Panc1 (cell line): ENCODE measurements around the gene UST. TPM values are rescaled to one million over a fixed set of nuclear protein-coding genes. Genes with fewer than 3 reads are reported as not detected.

Experiments
- ATAC-seq: fragments of 200-7000 bp; cut with Tn5 transposase; 2 replicates; pipeline ENCODE4 v1.9.1; 2020; ENCODE audit warnings: mild to moderate bottlenecking, moderate library complexity
- BruUV-seq: library from RNA; stranded (reverse); fragments of 400-500 nt; replicated peaks from 2 replicates; lab custom pipeline; 2021; lab: Mats Ljungman, UMichigan
- CTCF ChIA-PET: fragments of 300-600 bp; sonication (Branson Sonifier 250); formaldehyde crosslinking; loops from one replicate; lab custom pipeline; 2022; ENCODE audit warnings: antibody characterized with exemption; lab: Charles Lee
- POLR2A ChIA-PET: fragments of 300-600 bp; sonication (Branson Sonifier 250); formaldehyde crosslinking; loops from one replicate; lab custom pipeline; 2022; ENCODE audit warnings: antibody characterized with exemption; lab: Charles Lee
- DNase-seq: peaks from one replicate; pipeline ENCODE4 v3.0.0-alpha.2; 2010; ENCODE audit warnings: low read depth, low spot score
- H3K27ac ChIP-seq: 2 replicates; pipeline ENCODE4 v1.5.1; 2011; ENCODE audit warnings: mild to moderate bottlenecking, low read length, inconsistent platforms
- H3K27me3 ChIP-seq: fragments of 200-500 bp; sonication (Bioruptor generic); 2 replicates; pipeline ENCODE4 v1.6.0; 2014; ENCODE audit warnings: low read length, inconsistent platforms; ENCODE audit not compliant: control insufficient read depth, insufficient read depth
- H3K36me3 ChIP-seq: fragments of 200-500 bp; sonication (Bioruptor generic); 2 replicates; pipeline ENCODE4 v1.5.1; 2014; ENCODE audit warnings: inconsistent platforms, mild to moderate bottlenecking, low read length, moderate library complexity; ENCODE audit not compliant: control insufficient read depth, insufficient read depth
- H3K4me1 ChIP-seq: 2 replicates; pipeline ENCODE4 v1.5.1; 2011; ENCODE audit warnings: inconsistent platforms, mild to moderate bottlenecking, low read length, moderate library complexity; ENCODE audit not compliant: control insufficient read depth, insufficient read depth
- H3K4me3 ChIP-seq, 2 experiments: 2 replicates each; pipeline ENCODE4 v1.5.1; 2011 to 2012; ENCODE audit warnings: low read depth in 2 of 2, low read length in 2 of 2, mild to moderate bottlenecking in 2 of 2, inconsistent platforms in 1 of 2, moderate library complexity in 1 of 2
- H3K9me3 ChIP-seq: fragments of 200-500 bp; sonication (Bioruptor generic); 2 replicates; pipeline ENCODE4 v1.5.1; 2014; ENCODE audit warnings: low read depth, mild to moderate bottlenecking, inconsistent platforms, low read length, moderate library complexity; ENCODE audit not compliant: control insufficient read depth, insufficient read depth
- POLR2AphosphoS5 ChIP-seq: IDR thresholded peaks from 2 replicates; pipeline ENCODE4 v1.6.1; 2012; ENCODE audit warnings: mild to moderate bottlenecking, low read depth, low read length, moderate library complexity
- SIN3A ChIP-seq: IDR thresholded peaks from 2 replicates; pipeline ENCODE4 v1.6.1; 2012; ENCODE audit warnings: low read depth, mild to moderate bottlenecking, low read length, moderate library complexity, borderline replicate concordance; ENCODE audit not compliant: insufficient read depth
- TCF7L2 ChIP-seq: IDR thresholded peaks from 2 replicates; pipeline ENCODE4 v1.6.1; 2011; ENCODE audit warnings: mild to moderate bottlenecking, low read depth, low read length, inconsistent platforms
- in situ Hi-C: cut with HindIII; loops from 2 replicates; pipeline ENCODE4 v1.10.0; 2016; ENCODE audit warnings: low sequenced_read_pairs, low pct_unique_long_range_greater_than_20kb
- intact Hi-C: fragments of 100-400 bp; cut with micrococcal nuclease; formaldehyde crosslinking; loops from one replicate; pipeline ENCODE4 v1.10.0; 2022; ENCODE audit not compliant: unreplicated experiment
- total RNA-seq: library from RNA; stranded (reverse); gene quantifications from one replicate; pipeline ENCODE4 v1.2.1, GENCODE V29; 2021; ENCODE audit not compliant: unreplicated experiment
- TF ChIP-seq, protein P1 (sequence below), 2 experiments: IDR thresholded peaks; 2 replicates each; pipeline ENCODE4 v1.6.1; 2011 to 2012; ENCODE audit warnings: low read depth in 2 of 2, control low read depth in 1 of 2, low read length in 1 of 2, mild to moderate bottlenecking in 1 of 2, moderate library complexity in 1 of 2; ENCODE audit not compliant: insufficient read depth in 1 of 2
- TF ChIP-seq, protein P2 (sequence below): fragments of 450-650 bp; IDR thresholded peaks from 2 replicates; pipeline ENCODE4 v1.5.1; 2017; ENCODE audit warnings: mild to moderate bottlenecking

UST gene
- total RNA-seq, 1 experiment from 2014 or later: 0.15 TPM

- ChIA-PET CTCF (no interaction called here), POLR2A (interaction anchor here (0.6 to 0.7 kb wide), 2 partner anchors 40 to 416 kb away, joined by 4 read pairs; no protein-coding TSS in a partner anchor)
- intact Hi-C loops (no loop called here), in situ Hi-C loops (no loop called here)
- TF ChIP-seq POLR2AphosphoS5: no peak
- TF ChIP-seq, protein P1, sequence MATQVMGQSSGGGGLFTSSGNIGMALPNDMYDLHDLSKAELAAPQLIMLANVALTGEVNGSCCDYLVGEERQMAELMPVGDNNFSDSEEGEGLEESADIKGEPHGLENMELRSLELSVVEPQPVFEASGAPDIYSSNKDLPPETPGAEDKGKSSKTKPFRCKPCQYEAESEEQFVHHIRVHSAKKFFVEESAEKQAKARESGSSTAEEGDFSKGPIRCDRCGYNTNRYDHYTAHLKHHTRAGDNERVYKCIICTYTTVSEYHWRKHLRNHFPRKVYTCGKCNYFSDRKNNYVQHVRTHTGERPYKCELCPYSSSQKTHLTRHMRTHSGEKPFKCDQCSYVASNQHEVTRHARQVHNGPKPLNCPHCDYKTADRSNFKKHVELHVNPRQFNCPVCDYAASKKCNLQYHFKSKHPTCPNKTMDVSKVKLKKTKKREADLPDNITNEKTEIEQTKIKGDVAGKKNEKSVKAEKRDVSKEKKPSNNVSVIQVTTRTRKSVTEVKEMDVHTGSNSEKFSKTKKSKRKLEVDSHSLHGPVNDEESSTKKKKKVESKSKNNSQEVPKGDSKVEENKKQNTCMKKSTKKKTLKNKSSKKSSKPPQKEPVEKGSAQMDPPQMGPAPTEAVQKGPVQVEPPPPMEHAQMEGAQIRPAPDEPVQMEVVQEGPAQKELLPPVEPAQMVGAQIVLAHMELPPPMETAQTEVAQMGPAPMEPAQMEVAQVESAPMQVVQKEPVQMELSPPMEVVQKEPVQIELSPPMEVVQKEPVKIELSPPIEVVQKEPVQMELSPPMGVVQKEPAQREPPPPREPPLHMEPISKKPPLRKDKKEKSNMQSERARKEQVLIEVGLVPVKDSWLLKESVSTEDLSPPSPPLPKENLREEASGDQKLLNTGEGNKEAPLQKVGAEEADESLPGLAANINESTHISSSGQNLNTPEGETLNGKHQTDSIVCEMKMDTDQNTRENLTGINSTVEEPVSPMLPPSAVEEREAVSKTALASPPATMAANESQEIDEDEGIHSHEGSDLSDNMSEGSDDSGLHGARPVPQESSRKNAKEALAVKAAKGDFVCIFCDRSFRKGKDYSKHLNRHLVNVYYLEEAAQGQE (IDR thresholded peaks at IDR 0.05; ENCODE audit: insufficient read depth in 1 of 2, low read depth in 2 of 2, low read length in 1 of 2): no peak
- no peak for TF ChIP-seq SIN3A
- TF ChIP-seq, protein P2, sequence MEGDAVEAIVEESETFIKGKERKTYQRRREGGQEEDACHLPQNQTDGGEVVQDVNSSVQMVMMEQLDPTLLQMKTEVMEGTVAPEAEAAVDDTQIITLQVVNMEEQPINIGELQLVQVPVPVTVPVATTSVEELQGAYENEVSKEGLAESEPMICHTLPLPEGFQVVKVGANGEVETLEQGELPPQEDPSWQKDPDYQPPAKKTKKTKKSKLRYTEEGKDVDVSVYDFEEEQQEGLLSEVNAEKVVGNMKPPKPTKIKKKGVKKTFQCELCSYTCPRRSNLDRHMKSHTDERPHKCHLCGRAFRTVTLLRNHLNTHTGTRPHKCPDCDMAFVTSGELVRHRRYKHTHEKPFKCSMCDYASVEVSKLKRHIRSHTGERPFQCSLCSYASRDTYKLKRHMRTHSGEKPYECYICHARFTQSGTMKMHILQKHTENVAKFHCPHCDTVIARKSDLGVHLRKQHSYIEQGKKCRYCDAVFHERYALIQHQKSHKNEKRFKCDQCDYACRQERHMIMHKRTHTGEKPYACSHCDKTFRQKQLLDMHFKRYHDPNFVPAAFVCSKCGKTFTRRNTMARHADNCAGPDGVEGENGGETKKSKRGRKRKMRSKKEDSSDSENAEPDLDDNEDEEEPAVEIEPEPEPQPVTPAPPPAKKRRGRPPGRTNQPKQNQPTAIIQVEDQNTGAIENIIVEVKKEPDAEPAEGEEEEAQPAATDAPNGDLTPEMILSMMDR: no peak
- TF ChIP-seq TCF7L2: no peak
- DNase-seq (no peak), ATAC-seq (no peak)
- no peaks in the 10 kb centered on the region for H3K9me3 ChIP-seq
- BruUV-seq: no TSS peak
- H3K27me3 ChIP-seq: no peaks in the 10 kb centered on the region
- no peak overlapping the region for H3K4me3 ChIP-seq
- no peaks in the 10 kb centered on the region for H3K4me1 ChIP-seq
- H3K27ac ChIP-seq: no peak overlapping the region
- H3K36me3 ChIP-seq: no peaks in the 10 kb centered on the region
Measured at GRCh38 chr6:149118737-149119653, 372.2 kb downstream of the UST start.

DNA sequence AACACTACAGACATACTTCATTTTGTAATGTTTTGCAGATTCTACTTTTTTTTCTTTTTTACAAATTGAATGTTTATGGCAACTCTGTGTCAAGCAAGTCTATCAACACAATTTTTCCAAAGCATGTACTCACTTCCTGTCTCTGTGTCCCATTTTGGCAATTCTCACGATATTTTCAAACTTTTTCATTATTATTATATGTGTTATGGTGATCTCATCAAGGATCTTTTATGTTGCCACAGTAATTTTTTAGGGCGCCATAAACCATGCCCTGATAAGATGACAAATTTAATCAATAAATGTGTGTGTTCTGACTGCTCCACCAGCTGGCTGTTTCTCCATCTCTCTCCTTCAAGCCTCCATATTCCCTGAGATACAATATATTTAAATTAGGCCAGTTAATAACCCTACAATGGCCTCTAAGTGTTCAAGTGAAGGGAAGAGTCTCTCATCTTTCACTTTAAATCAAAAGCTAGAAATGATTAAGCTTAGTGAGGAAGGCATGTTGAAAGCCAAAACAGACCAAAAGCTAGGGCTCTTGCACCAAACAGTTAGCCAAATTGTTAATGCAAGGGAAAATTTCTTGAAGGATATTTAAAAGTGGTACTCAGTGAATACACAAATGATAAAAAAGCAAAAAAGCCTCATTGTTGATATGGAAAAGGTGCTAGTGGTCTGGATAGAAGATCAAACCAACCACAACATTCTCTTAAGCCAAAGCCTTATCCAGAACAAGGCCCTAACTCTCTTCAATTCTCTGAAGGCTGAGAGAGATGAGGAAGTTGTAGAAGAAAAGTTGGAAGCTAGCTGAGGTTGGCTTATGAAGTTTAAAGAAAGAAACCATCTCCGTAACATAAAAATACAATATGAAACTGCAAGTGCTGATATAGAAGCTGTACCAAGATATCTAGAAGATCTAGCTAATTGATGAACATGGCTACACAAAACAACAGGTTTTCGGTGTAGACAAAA, 376.3 kb downstream of the UST start:
- Histone ChIP-seq H3K4me3 (no peak overlapping the region), H3K27ac (no peak overlapping the region), H3K4me1 (no peaks in the 10 kb centered on the region), H3K27me3 (no peaks in the 10 kb centered on the region), H3K36me3 (no peaks in the 10 kb centered on the region), H3K9me3 (no peaks in the 10 kb centered on the region)
- CTCF ChIA-PET: no interaction called here
- ATAC-seq: no peak
- no peak for TF ChIP-seq POLR2AphosphoS5
- TF ChIP-seq, protein P1 (IDR thresholded peaks at IDR 0.05; ENCODE audit: insufficient read depth in 1 of 2, low read depth in 2 of 2, low read length in 1 of 2): no peak
- TF ChIP-seq, protein P2: no peak
- TF ChIP-seq SIN3A: no peak
- no peak for TF ChIP-seq TCF7L2
- in situ Hi-C loops (no loop called here), intact Hi-C loops (no loop called here)
- DNase-seq: no peak
- no TSS peak for BruUV-seq
- POLR2A ChIA-PET: no interaction called here
